Breast epithelium (tissue), 4 donors: ENCODE data around the gene GKN1. TPM values are rescaled to one million over a fixed set of nuclear protein-coding genes. Genes with fewer than 3 reads are reported as not detected.
A peak's percentile ranks its signal among the peaks of the same experiment; 100 is the strongest.

ENCODE experiments used
- DNase-seq, 2 donors: peaks; one replicate each; pipeline ENCODE4 v3.0.0-alpha.2; 2019; ENCODE audit warnings: low spot score in 2 of 2
- H3K27ac ChIP-seq, 2 donors: fragments of 200-600 bp; sonication (generic) in 1 of 2; one replicate each; pipeline ENCODE4 v1.5.1; 2016 to 2019; ENCODE audit warnings: mild to moderate bottlenecking in 1 of 2
- H3K27me3 ChIP-seq, 2 donors: fragments of 200-600 bp; sonication (generic) in 1 of 2; one replicate each; pipeline versions ENCODE4 v1.5.1 to v1.6.0; 2017 to 2019; ENCODE audit warnings: control low read depth in 1 of 2, mild to moderate bottlenecking in 1 of 2
- H3K36me3 ChIP-seq: fragments of 200-600 bp; one replicate; pipeline ENCODE4 v1.5.1; 2019
- H3K4me1 ChIP-seq, 2 donors: fragments of 200-600 bp; sonication (generic); one replicate each; pipeline ENCODE4 v1.5.1; 2016 to 2019; ENCODE audit warnings: control low read depth in 1 of 2
- H3K4me3 ChIP-seq, 3 donors: fragments of 200-600 bp; sonication (generic); 1 replicate in 2 of 3; 2 replicates in 1 of 3; pipeline ENCODE4 v1.5.1; 2016 to 2019; ENCODE audit warnings: mild to moderate bottlenecking in 3 of 3, moderate library complexity in 2 of 3
- H3K9me3 ChIP-seq, 2 donors: fragments of 200-600 bp; sonication (generic) in 1 of 2; one replicate each; pipeline ENCODE4 v1.5.1; 2016 to 2019; ENCODE audit warnings: control low read depth in 1 of 2
- CTCF ChIP-seq, 3 donors: fragments of 450-650 bp; IDR thresholded peaks; one replicate each; pipeline ENCODE4 v1.5.1; 2016 to 2017; ENCODE audit warnings: antibody characterized with exemption in 3 of 3, mild to moderate bottlenecking in 3 of 3, moderate library complexity in 3 of 3
- POLR2A ChIP-seq: fragments of 450-650 bp; IDR thresholded peaks from one replicate; pipeline ENCODE4 v1.6.1; 2016; ENCODE audit warnings: antibody characterized with exemption, mild to moderate bottlenecking, moderate library complexity
- POLR2AphosphoS5 ChIP-seq, 3 donors: sonication (generic); formaldehyde crosslinking; IDR thresholded peaks; one replicate each; pipeline ENCODE4 v1.6.1; 2017; ENCODE audit warnings: antibody characterized with exemption in 3 of 3
- intact Hi-C: fragments of 100-400 bp; cut with DNase I; formaldehyde crosslinking; loops from one replicate; pipeline ENCODE4 v1.15.1; 2023; ENCODE audit warnings: low total_unique reads
- total RNA-seq, 3 donors: library from RNA; depleted of rRNA; stranded (reverse); fragments of >200 nt; gene quantifications; one replicate each; pipeline ENCODE4 v1.1.0, GENCODE V29; 2016

The GKN1 gene
- total RNA-seq: not detected

GRCh38 chr2:68974251-68974650 is at the start of gene GKN1:
GKN1 (plus strand) TSS chr2:68974636; CDS start chr2:68974678, 42 bp downstream.
- intact Hi-C loops: no loop called here
- DNase-seq: no peak
- no peak for TF ChIP-seq POLR2AphosphoS5 (IDR thresholded peaks at IDR 0.05)
- TF ChIP-seq CTCF (IDR thresholded peaks at IDR 0.05): no peak
- no peak for TF ChIP-seq POLR2A

GRCh38 chr2:68925295-68925896 is 49.0 kb upstream of the GKN1 start:
- intact Hi-C loops: no loop called here

More at GRCh38 chr2:68974251-68974650, at the start of gene GKN1:
- H3K36me3 ChIP-seq: no peaks in the 10 kb centered on the region
- H3K9me3 ChIP-seq: no peaks in the 10 kb centered on the region
- no peak within 1 kb of the TSS for H3K4me3 ChIP-seq
- H3K27me3 ChIP-seq: no peaks in the 10 kb centered on the region
- no peaks in the 10 kb centered on the region for H3K4me1 ChIP-seq
- H3K27ac ChIP-seq: no peak within 1 kb of the TSS

GRCh38 chr2:68926796-68927195 is 47.6 kb upstream of the GKN1 start:
- H3K4me1 ChIP-seq: no peaks in the 10 kb centered on the region
- DNase-seq: no peak
- intact Hi-C loops: no loop called here
- no peak overlapping the region for H3K27ac ChIP-seq
- no peaks in the 10 kb centered on the region for H3K9me3 ChIP-seq
- TF ChIP-seq POLR2AphosphoS5 (IDR thresholded peaks at IDR 0.05) (no peak), CTCF (IDR thresholded peaks at IDR 0.05) (no peak), POLR2A (no peak)
- H3K27me3 ChIP-seq: no peaks in the 10 kb centered on the region
- no peaks in the 10 kb centered on the region for H3K36me3 ChIP-seq
- no peak overlapping the region for H3K4me3 ChIP-seq

More at GRCh38 chr2:68925295-68925896, 49.0 kb upstream of the GKN1 start:
- no peaks in the 10 kb centered on the region for H3K36me3 ChIP-seq
- no peaks in the 10 kb centered on the region for H3K27me3 ChIP-seq
- H3K4me1 ChIP-seq: no peaks in the 10 kb centered on the region
- H3K27ac ChIP-seq: no peak overlapping the region
- DNase-seq: peak in 1 of 2 donors; percentile 37
- TF ChIP-seq POLR2A (no peak), CTCF (IDR thresholded peaks at IDR 0.05) (peak; percentile 84 to 88 (median 86)), POLR2AphosphoS5 (IDR thresholded peaks at IDR 0.05) (no peak)
- no peak overlapping the region for H3K4me3 ChIP-seq
- H3K9me3 ChIP-seq: no peaks in the 10 kb centered on the region

GRCh38 chr2:68931149-68931711 is 43.2 kb upstream of the GKN1 start:
- TF ChIP-seq POLR2A (no peak), CTCF (IDR thresholded peaks at IDR 0.05) (no peak), POLR2AphosphoS5 (IDR thresholded peaks at IDR 0.05) (no peak)
- no peaks in the 10 kb centered on the region for H3K27me3 ChIP-seq
- no peak for DNase-seq
- no peak overlapping the region for H3K4me3 ChIP-seq
- intact Hi-C loops: no loop called here
- H3K4me1 ChIP-seq: no peaks in the 10 kb centered on the region
- no peak overlapping the region for H3K27ac ChIP-seq
- H3K9me3 ChIP-seq: no peaks in the 10 kb centered on the region
- no peaks in the 10 kb centered on the region for H3K36me3 ChIP-seq

GRCh38 chr2:68931799-68932198 is 42.6 kb upstream of the GKN1 start:
- no peak overlapping the region for H3K27ac ChIP-seq
- H3K36me3 ChIP-seq: no peaks in the 10 kb centered on the region
- intact Hi-C loops: no loop called here
- no peaks in the 10 kb centered on the region for H3K9me3 ChIP-seq
- no peak for DNase-seq
- TF ChIP-seq POLR2AphosphoS5 (IDR thresholded peaks at IDR 0.05) (no peak), CTCF (IDR thresholded peaks at IDR 0.05) (no peak), POLR2A (no peak)
- H3K4me1 ChIP-seq: no peaks in the 10 kb centered on the region
- no peak overlapping the region for H3K4me3 ChIP-seq
- no peaks in the 10 kb centered on the region for H3K27me3 ChIP-seq
